CD14-positive monocyte (primary cell): ENCODE measurements around the gene DCT. TPM values are rescaled to one million over a fixed set of nuclear protein-coding genes. Genes with fewer than 3 reads are reported as not detected.

ENCODE experiments used
- DNase-seq, 3 donors: peaks; one replicate each; pipeline ENCODE4 v3.0.0-alpha.2; 2011 to 2022
- H2AFZ ChIP-seq: 2 replicates; pipeline ENCODE4 v1.6.0; 2012; ENCODE audit warnings: mild to moderate bottlenecking, low read depth, low read length, inconsistent platforms; ENCODE audit not compliant: insufficient read depth, poor library complexity, severe bottlenecking
- H3K27ac ChIP-seq, 2 donors: 1 replicate in 1 of 2; 2 replicates in 1 of 2; pipeline ENCODE4 v1.5.1; 2012 to 2013; ENCODE audit warnings: low read length in 2 of 2, control low read depth in 1 of 2, inconsistent platforms in 1 of 2, low read depth in 1 of 2, mild to moderate bottlenecking in 1 of 2
- H3K27me3 ChIP-seq, 2 donors: one replicate each; pipeline versions ENCODE4 v1.6.0 to v1.6.1; 2011 to 2013; ENCODE audit warnings: low read length in 2 of 2; ENCODE audit not compliant: control insufficient read depth in 2 of 2, insufficient read depth in 2 of 2
- H3K36me3 ChIP-seq, 2 donors: replicated peaks in 1 of 2; 1 replicate in 1 of 2; 2 replicates in 1 of 2; pipeline versions ENCODE4 v1.5.1 to v1.6.1; 2012 to 2013; ENCODE audit warnings: low read length in 2 of 2, control low read depth in 1 of 2, inconsistent platforms in 1 of 2, mild to moderate bottlenecking in 1 of 2; ENCODE audit not compliant: insufficient read depth in 2 of 2, control insufficient read depth in 1 of 2
- H3K4me1 ChIP-seq, 2 donors: 1 replicate in 1 of 2; 2 replicates in 1 of 2; pipeline versions ENCODE4 v1.5.1 to v1.6.1; 2012 to 2013; ENCODE audit warnings: low read length in 2 of 2, control low read depth in 1 of 2, inconsistent platforms in 1 of 2, mild to moderate bottlenecking in 1 of 2, moderate library complexity in 1 of 2; ENCODE audit not compliant: insufficient read depth in 2 of 2, control insufficient read depth in 1 of 2
- H3K4me2 ChIP-seq: replicated peaks from 2 replicates; pipeline ENCODE3; 2012; ENCODE audit warnings: low read length, moderate library complexity, mild to moderate bottlenecking; ENCODE audit not compliant: poor library complexity, severe bottlenecking; ENCODE audit errors: extremely low read depth
- H3K4me3 ChIP-seq, 3 experiments: fragments of 200-600 bp in 1 of 3; sonication (generic) in 1 of 3; replicated peaks in 1 of 3; 1 replicate in 2 of 3; 2 replicates in 1 of 3; pipeline ENCODE4 v1.5.1; 2011 to 2013; ENCODE audit warnings: low read length in 3 of 3, mild to moderate bottlenecking in 3 of 3, control low read depth in 2 of 3, low read depth in 2 of 3, inconsistent platforms in 1 of 3, moderate library complexity in 1 of 3
- H3K79me2 ChIP-seq: 2 replicates; pipeline ENCODE4 v1.6.0; 2012; ENCODE audit warnings: mild to moderate bottlenecking, control low read depth, inconsistent platforms, low read length, moderate library complexity; ENCODE audit not compliant: insufficient read depth
- H3K9ac ChIP-seq: 2 replicates; pipeline ENCODE4 v1.6.0; 2017; ENCODE audit warnings: low read length, mild to moderate bottlenecking; ENCODE audit not compliant: insufficient read depth, poor library complexity, severe bottlenecking
- H3K9me3 ChIP-seq, 2 donors: replicated peaks in 1 of 2; 1 replicate in 1 of 2; 2 replicates in 1 of 2; pipeline versions ENCODE4 v1.5.1 to v1.6.1; 2012 to 2013; ENCODE audit warnings: low read length in 2 of 2, control low read depth in 1 of 2; ENCODE audit not compliant: control insufficient read depth in 1 of 2, insufficient read depth in 1 of 2
- H4K20me1 ChIP-seq: 2 replicates; pipeline ENCODE4 v1.6.0; 2012; ENCODE audit warnings: mild to moderate bottlenecking, low read length, control low read depth, moderate library complexity; ENCODE audit not compliant: insufficient read depth
- H3K27ac Mint-ChIP-seq, 7 donors: one replicate each; pipeline ENCODE4 v1.8.0; 2020; ENCODE audit warnings: mild to moderate bottlenecking in 7 of 7, mixed read lengths in 7 of 7, moderate library complexity in 6 of 7, inconsistent platforms in 2 of 7
- H3K27me3 Mint-ChIP-seq, 3 donors: one replicate each; pipeline ENCODE4 v1.8.0; 2021 to 2022; ENCODE audit warnings: low read depth in 3 of 3, mild to moderate bottlenecking in 3 of 3, mixed read lengths in 3 of 3, moderate library complexity in 3 of 3, inconsistent platforms in 1 of 3
- H3K36me3 Mint-ChIP-seq, 2 donors: one replicate each; pipeline ENCODE4 v1.8.0; 2020; ENCODE audit warnings: mixed read lengths in 2 of 2, inconsistent platforms in 1 of 2, mild to moderate bottlenecking in 1 of 2
- H3K4me1 Mint-ChIP-seq: one replicate; pipeline ENCODE4 v1.8.0; 2020; ENCODE audit warnings: mild to moderate bottlenecking, mixed read lengths
- H3K4me3 Mint-ChIP-seq, 2 donors: one replicate each; pipeline ENCODE4 v1.8.0; 2020; ENCODE audit warnings: mild to moderate bottlenecking in 2 of 2, mixed read lengths in 2 of 2, moderate library complexity in 1 of 2
- H3K9me3 Mint-ChIP-seq, 7 donors: one replicate each; pipeline ENCODE4 v1.8.0; 2020 to 2022; ENCODE audit warnings: mixed read lengths in 7 of 7, mild to moderate bottlenecking in 6 of 7, moderate library complexity in 6 of 7, inconsistent platforms in 2 of 7
- WGBS: methylation state at CpG from one replicate; pipeline ENCODE4 v1.1.5; 2013; ENCODE audit warnings: missing lambda C conversion rate; ENCODE audit not compliant: insufficient coverage; 5-methylcytosine and 5-hydroxymethylcytosine counted together
- intact Hi-C, 2 donors: fragments of 100-400 bp; cut with micrococcal nuclease; formaldehyde crosslinking; loops; one replicate each; pipeline versions ENCODE4 v1.15.0 to v1.15.1; 2023
- polyA plus RNA-seq, 3 donors: library from polyadenylated mRNA; depleted of rRNA in 1 of 3; unstranded in 2 of 3; stranded (reverse) in 1 of 3; fragments of 300-500 nt in 2 of 3; fragments of >200 nt in 1 of 3; fragmentation: Illumina TruSeq in 2 of 3; gene quantifications; 1 replicate in 2 of 3; 2 replicates in 1 of 3; pipeline ENCODE4 v1.2.3, GENCODE V29; 2012 to 2021
- TF ChIP-seq, protein P1 (sequence below): fragments of 200-600 bp; IDR thresholded peaks from one replicate; pipeline ENCODE4 v1.8.0; 2022; ENCODE audit warnings: antibody characterized with exemption, mild to moderate bottlenecking

Gene DCT
- polyA plus RNA-seq, 3 donors = not detected

GRCh38 chr13:94454906-94455305 is 24.6 kb downstream of the DCT start:
- no peaks in the 10 kb centered on the region for H3K79me2 ChIP-seq
- H3K4me1 Mint-ChIP-seq = no peaks in the 10 kb centered on the region
- TF ChIP-seq, protein P1, sequence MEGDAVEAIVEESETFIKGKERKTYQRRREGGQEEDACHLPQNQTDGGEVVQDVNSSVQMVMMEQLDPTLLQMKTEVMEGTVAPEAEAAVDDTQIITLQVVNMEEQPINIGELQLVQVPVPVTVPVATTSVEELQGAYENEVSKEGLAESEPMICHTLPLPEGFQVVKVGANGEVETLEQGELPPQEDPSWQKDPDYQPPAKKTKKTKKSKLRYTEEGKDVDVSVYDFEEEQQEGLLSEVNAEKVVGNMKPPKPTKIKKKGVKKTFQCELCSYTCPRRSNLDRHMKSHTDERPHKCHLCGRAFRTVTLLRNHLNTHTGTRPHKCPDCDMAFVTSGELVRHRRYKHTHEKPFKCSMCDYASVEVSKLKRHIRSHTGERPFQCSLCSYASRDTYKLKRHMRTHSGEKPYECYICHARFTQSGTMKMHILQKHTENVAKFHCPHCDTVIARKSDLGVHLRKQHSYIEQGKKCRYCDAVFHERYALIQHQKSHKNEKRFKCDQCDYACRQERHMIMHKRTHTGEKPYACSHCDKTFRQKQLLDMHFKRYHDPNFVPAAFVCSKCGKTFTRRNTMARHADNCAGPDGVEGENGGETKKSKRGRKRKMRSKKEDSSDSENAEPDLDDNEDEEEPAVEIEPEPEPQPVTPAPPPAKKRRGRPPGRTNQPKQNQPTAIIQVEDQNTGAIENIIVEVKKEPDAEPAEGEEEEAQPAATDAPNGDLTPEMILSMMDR = no peak
- H3K9me3 Mint-ChIP-seq = peaks cover 0 to 4% (median 0%) of the 10 kb centered on the region in 7 donors
- no peak overlapping the region for H3K4me2 ChIP-seq
- intact Hi-C loops = no loop called here
- H3K27ac ChIP-seq = no peak overlapping the region
- no peaks in the 10 kb centered on the region for H3K36me3 Mint-ChIP-seq
- no peaks in the 10 kb centered on the region for H3K36me3 ChIP-seq
- H3K9me3 ChIP-seq = no peaks in the 10 kb centered on the region
- H3K27me3 ChIP-seq = peaks cover 0 to 5% of the 10 kb centered on the region in 2 donors
- peaks cover 2 to 3% (median 2%) of the 10 kb centered on the region in 3 donors for H3K27me3 Mint-ChIP-seq
- H3K4me1 ChIP-seq = no peaks in the 10 kb centered on the region
- H3K27ac Mint-ChIP-seq = peak overlapping the region in 1 of 7 donors; percentile 10
- H4K20me1 ChIP-seq = no peaks in the 10 kb centered on the region
- no peak overlapping the region for H3K4me3 ChIP-seq
- peak in 1 of 3 donors; percentile 19 for DNase-seq
- no peak overlapping the region for H3K9ac ChIP-seq
- H2AFZ ChIP-seq = no peak overlapping the region
- H3K4me3 Mint-ChIP-seq = no peak overlapping the region
- WGBS = no CpG with 5 or more reads among the region's 2 CpGs

- H3K4me3 Mint-ChIP-seq = no peak overlapping the region
- peaks cover 0 to 4% (median 0%) of the 10 kb centered on the region in 7 donors for H3K9me3 Mint-ChIP-seq
Observed at GRCh38 chr13:94454334-94454733, 25.1 kb downstream of the DCT start.

More at GRCh38 chr13:94454334-94454733, 25.1 kb downstream of the DCT start:
- Histone ChIP-seq H3K27me3 (peaks cover 0 to 5% of the 10 kb centered on the region in 2 donors), H4K20me1 (no peaks in the 10 kb centered on the region), H3K79me2 (no peaks in the 10 kb centered on the region), H3K9me3 (no peaks in the 10 kb centered on the region), H2AFZ (no peak overlapping the region), H3K36me3 (no peaks in the 10 kb centered on the region), H3K4me2 (no peak overlapping the region), H3K9ac (no peak overlapping the region), H3K4me3 (no peak overlapping the region), H3K27ac (no peak overlapping the region), H3K4me1 (no peaks in the 10 kb centered on the region)
- peaks cover 2 to 3% (median 2%) of the 10 kb centered on the region in 3 donors for H3K27me3 Mint-ChIP-seq
- no peak overlapping the region for H3K27ac Mint-ChIP-seq
- TF ChIP-seq, protein P1 = no peak
- DNase-seq = no peak
- no peaks in the 10 kb centered on the region for H3K4me1 Mint-ChIP-seq
- intact Hi-C loops = no loop called here
- no peaks in the 10 kb centered on the region for H3K36me3 Mint-ChIP-seq
